ENCODE data around the gene ZSCAN22.

DNA sequence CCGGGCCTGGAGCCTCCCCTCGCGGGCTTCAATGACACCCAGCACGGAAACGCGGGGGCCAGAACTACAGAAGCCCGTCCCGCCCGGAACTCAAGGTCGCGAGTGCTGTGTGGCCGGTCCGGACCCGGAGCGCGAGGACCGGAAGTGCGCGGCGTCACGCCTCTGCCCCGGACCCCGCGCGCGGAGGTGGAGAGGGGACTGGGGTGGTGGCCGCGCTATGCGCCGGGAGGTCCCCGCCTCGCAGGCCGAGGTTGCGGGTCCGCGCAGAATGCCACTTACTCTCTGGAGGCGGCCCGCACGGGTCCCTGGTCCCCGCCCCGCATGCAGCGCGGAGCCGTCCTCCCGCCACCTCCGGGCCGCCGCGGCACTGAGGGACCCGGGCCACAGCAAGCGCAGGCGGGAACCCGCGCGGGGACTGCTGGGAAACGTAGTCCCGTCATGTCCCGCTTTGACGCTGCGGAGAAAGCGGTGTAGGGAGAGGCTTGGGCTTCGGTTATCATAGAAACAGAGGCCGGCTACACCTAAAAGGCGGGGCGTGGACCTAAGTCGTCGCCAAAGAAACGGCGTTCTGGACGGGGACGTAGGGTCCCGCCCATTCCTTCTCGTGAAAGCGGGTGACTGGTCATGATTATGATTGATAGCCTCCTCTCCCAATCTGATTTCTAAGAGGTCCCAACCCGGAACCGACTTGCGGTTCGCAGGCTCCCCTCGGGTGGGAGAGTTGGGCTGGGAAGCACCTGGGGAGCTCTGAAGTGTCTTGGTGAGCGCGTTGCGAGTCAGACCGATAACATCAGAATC lies 54.1 kb downstream of the ZSCAN22 start, which contains the start of gene ZNF837:
- TF ChIP-seq, protein P1, sequence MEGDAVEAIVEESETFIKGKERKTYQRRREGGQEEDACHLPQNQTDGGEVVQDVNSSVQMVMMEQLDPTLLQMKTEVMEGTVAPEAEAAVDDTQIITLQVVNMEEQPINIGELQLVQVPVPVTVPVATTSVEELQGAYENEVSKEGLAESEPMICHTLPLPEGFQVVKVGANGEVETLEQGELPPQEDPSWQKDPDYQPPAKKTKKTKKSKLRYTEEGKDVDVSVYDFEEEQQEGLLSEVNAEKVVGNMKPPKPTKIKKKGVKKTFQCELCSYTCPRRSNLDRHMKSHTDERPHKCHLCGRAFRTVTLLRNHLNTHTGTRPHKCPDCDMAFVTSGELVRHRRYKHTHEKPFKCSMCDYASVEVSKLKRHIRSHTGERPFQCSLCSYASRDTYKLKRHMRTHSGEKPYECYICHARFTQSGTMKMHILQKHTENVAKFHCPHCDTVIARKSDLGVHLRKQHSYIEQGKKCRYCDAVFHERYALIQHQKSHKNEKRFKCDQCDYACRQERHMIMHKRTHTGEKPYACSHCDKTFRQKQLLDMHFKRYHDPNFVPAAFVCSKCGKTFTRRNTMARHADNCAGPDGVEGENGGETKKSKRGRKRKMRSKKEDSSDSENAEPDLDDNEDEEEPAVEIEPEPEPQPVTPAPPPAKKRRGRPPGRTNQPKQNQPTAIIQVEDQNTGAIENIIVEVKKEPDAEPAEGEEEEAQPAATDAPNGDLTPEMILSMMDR (conservative IDR thresholded peaks at IDR 0.05; ENCODE audit: low read depth, low read length), result no peak
- TF ChIP-seq EZH2phosphoT487 (IDR thresholded peaks at IDR 0.05; ENCODE audit: borderline replicate concordance, low read length), result no peak

Data from PC-3 (cell line).